Measurements from ENCODE around the gene MT4. TPM values are rescaled to one million over a fixed set of nuclear protein-coding genes. Genes with fewer than 3 reads are reported as not detected.
"Not testable (repeated sequence)": the region's sequence is repeated elsewhere in the genome, so short reads cannot be mapped to it uniquely, and the experiment has no call there.

MT4 gene
- polyA plus RNA-seq, 4 donors, result not detected

DNA sequence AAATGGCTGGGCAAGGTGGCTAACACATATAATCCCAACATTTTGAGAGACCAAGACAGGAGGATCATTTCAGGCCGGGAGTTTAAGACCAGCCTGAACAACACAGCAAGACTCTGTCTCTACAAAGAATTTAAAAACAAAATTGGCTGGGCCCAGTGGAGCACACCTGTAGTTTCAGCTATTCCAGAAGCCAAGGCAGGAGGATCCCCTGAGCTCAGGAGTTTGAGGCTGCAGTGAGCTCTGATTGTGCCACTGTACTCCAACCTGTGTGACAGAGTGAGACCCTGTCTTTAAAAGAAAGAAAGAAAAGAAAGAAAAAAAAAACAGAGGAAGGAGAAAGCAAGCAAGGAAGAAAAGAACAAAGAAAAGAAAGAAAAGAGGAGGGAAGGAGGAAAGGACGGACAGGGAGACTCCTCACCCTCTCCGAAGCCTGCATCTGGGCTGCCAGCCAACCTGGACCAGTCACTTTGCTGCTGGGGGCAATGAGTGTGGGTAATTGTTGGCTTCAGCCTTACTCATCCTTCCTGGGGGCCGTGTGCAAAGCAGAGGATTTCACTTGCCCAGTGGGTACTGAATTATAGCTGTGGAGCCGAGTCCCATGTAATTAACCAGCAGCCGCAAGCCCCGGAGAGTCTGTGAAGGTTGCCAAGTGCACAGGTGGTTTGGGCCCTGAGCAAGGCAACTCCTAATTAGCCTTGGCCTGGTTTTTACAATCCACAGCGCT, 6.7 kb upstream of the MT4 start:
- DNase-seq (ENCODE audit: low read depth in 4 of 4, low spot score in 2 of 4), result no peak

DNA sequence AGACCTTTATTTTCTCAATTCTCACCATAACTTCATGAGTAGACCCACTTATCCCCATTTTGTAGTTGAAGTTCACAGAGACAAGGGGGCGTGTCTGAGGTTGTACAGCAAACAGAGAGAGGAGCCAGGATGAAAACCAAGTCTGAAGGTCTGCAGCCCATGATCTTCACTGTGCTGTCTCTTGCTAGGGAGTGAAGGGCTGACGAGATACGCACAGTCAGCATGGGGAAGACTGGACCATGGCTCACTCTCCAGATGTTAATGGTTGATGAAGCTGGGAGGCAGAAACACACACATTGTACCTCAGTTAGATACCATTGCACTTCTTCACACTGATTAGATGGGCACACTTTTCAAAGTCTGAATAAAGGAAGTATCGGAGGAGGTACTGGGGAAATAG, 5.8 kb upstream of the MT4 start:
- no peak for DNase-seq (ENCODE audit: low read depth in 4 of 4, low spot score in 2 of 4)

DNA sequence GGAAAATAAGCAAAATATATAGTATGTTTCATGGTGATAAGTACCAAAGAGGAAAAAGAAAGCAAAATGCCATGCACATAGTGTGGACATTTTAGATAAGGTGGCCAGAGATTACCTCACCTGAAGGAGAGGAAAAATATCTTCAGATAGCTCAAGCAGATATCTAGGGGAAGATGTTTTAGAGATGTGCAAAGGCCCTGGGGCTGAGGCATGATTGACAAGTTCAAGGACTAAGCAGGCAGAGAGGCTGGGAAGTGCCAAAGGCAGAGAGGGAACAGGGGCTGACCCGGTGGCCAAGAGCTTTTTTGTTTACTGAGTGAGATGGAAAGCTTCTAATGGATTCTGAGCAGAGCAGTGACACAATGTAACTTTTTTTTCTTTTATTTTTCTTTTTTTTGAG, 4.4 kb upstream of the MT4 start:
- no peak for DNase-seq (ENCODE audit: low read depth in 4 of 4, low spot score in 2 of 4)

DNA sequence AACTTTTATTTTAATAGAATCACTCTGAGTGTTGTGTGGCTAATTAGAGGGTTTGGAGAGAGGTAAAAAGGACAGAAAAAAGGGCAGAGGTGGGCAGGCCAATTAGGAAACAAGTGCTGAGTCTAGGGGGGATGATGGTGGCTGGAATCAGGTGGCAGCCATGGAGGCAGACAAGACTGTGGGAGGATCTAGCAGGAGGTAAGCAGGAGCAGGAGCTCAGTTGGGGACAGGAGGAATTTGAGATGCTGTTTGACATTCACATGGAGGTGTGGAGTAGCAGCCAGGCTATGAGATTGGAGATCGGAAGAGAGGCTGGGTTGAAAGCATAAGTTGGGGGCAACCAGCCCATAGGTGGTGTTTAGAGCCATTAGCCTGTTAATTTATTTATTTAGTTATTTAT, 3.7 kb upstream of the MT4 start:
- DNase-seq (ENCODE audit: low read depth in 4 of 4, low spot score in 2 of 4), result no peak

DNA sequence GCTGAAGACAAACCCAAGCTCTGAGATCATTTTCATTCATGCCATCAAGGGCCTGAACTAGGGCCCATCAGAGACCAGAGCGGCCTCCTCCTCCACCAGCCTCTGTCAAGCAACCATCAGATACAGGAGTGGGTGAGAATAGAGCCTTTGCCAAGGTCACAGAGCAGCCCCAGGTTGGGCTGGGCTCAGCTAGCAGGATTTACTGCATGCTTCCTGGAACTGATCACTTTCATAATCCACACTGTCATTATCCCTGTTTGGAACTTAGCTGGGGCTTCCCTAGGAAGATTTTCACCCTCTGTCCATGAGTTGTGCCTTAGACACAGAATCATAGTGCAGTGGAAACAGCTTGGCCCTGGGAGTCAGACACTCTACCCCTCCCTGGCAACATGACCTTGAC, 5.1 kb downstream of the MT4 start:
- DNase-seq (ENCODE audit: low read depth in 4 of 4, low spot score in 2 of 4), result no peak

DNA sequence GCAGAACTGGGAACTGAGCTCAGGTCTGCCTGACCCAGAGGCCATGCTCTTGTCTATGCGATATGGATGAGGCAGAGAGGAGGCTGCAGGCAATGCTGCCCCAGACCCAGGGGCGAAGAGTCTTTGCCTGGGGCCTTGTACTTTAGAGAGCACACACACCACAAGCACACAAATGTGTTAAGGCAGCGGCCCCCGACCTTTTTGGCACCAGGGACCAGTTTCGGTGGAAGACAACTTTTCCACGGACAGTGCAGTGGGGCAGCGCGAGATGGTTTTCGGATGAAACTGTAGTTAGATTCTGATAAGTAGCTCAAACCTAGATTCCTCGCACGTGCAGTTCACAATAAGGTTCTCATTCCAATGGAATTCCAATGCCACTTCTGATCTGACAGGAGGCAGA, 6.7 kb downstream of the MT4 start:
- no peak for DNase-seq (ENCODE audit: low read depth in 4 of 4, low spot score in 2 of 4)

DNA sequence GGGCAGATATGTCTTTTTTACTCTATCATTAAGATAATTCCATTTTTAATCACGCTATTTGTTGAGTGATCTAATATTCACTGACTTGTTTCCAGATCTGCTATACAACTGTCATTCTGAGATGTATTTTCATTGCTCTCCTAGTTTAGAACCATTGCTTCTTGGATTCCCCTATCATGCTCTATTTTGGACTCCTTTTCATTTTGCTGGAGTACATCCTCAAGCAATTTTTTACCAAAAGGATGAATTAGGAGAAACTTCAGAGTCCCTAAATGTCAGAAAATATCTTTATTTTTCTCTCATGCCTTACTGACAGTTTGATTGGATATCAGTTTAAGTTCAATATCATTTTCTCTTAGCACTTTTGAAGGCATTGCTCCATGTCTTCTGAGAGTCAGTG, 9.8 kb downstream of the MT4 start:
- no peak for DNase-seq (ENCODE audit: low read depth in 4 of 4, low spot score in 2 of 4)

DNA sequence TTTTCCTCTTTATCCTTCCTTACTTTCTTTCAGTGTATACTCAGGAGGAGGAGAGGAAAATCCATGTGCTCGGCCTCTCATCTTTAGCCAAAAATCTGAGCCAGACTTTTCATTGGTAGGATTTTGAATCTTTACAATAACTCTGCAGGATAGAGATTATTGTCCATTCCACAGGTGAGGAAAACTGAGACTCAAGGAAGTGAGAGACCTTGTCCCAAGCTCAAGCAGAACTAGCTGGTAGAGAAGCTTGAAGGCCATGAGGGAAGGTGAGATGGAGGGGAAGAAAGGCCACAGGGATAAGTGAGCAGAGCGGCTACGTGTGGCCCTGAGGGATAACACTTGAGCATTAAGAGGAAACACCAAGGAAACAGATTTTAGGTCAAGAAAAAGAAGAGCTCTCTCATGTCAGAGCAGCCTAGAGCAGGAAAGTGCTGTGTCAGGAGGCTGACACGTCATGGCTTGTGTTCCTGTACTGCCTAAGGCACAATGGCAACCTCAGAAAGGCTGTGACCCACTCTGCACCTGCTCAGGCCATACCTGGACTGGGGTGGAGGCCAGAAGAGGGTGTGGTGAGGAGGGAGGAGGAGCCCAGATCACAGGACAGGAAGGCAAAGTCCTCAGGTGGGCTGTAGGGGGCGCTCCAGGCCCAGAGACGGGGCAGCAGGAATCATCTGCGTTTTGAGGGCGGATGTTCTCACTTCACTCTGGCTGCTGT, 11.9 kb downstream of the MT4 start:
- DNase-seq (ENCODE audit: low read depth in 4 of 4, low spot score in 2 of 4), result no peak

DNA sequence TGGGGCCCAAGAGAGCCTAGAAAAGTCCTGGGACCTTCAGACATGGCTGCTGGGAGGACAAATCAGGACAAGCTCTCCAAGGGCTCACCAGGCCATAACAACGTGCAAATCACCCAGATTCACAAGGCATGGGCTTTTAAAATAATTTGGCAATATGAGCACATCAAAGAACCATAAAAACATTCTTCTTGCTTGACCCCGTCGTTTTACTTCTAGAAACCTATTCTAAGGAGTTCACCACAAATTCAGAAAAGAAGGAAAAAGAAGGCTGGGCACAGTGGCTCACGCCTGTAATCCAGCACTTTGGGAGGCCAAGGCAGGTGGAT, 12.4 kb downstream of the MT4 start:
- no peak for DNase-seq (ENCODE audit: low read depth in 4 of 4, low spot score in 2 of 4)

DNA sequence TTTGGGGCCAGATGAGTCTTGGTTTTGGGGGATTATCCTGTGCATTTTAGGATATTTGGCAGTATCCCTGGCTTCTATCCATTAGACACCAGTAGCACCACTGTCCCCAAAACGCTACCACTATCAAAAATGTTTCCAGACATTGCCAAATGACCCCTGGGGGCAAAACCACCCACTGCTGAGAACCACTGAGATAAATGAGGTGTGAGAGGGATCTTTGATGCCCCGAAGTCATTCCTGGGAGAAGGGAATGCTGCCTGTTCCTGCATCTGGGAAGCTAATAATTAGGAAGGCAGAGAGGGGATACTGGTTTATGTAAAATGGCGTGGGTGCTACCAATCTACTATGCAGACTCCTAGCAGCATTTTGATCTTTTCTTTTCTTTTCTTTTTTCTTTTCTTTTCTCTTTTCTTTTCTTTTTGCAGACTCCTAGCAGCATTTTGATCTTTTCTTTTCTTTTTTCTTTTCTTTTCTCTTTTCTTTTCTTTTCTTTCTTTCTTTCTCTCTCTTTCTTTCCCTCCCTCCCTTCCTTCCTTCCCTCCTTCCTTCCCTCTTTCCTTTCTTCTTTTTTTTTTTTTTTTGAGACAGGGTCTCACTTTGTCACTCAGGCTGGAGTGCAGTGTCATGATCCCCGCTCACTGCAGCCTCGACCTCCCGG, 15.6 kb downstream of the MT4 start:
- DNase-seq (ENCODE audit: low read depth in 4 of 4, low spot score in 2 of 4), result no peak

DNA sequence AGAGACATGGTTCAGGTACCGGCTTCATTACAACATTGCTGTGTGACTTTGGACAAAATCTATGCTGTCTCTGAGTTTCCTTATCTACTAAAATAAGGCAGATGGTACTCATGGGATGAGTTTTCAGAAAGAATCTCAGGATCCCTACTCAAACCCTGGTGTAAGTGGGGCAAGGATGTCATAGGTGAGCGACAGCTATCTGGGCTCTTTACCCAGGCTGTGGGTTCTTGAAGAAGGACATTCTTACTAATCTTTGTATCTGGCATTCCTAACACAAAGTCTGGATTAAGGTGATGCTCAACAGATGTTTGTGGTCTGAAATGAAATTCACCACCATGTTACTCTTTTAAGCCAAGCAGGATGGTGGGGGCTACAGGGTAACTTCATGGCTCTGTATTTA, 18.0 kb downstream of the MT4 start:
- DNase-seq (ENCODE audit: low read depth in 4 of 4, low spot score in 2 of 4), result not testable (repeated sequence)

DNA sequence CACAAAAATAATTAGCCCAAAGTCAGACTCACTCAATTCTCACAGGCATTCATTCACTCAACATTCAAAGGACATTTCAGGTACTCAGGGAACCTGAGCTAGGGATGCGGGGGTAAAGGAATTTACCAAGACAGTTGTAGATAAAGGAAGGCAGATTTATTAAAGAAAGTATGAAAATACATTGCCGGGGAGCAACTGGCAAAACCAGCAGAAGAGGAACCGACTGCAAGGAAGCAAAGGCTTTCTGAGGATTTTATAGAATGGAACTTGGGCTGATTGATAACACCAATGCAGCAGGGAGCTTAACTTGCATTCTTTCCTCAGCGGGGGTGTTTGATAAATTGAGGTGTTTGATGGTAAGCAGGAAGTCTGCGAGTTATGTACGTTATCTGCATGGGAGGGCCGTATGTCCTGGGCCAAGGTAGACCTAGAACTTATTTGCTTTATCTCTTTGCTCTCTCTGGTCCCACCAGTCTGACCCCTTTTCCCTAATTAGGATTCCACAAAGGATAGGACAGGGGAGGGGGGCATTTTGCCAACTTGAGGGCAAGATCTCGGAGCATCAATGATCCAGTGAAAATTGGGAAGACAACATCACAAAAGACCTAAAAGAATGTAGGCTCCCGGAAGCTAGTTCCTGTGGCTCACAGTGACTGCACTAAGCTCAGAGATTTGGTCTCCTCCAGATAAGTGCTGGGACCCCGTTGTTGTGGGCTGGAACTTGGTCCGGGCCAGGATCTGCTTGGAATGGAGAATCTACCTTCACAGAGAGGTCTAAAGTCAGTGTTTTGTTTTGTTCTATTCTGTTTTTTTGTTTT, 18.7 kb downstream of the MT4 start:
- no peak for DNase-seq (ENCODE audit: low read depth in 4 of 4, low spot score in 2 of 4)

DNA sequence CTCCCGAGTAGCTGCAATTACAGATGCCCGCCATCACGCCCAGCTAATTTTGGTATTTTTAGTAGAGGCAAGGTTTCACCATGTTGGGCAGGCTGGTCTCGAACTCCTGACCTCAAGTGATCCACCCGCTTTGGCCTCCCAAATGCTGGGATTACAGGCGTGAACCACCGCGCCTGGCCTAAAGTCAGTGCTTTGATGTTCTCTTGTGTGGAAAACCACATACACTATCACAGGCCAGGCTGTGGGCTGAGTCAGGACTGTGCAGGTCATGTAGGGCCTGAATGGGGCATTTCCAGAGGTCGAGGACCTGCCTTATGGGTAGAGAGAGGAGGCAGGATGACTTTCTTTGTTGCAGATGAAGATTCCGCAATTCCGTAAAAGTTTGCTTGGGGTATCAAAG, 19.4 kb downstream of the MT4 start:
- no peak for DNase-seq (ENCODE audit: low read depth in 4 of 4, low spot score in 2 of 4)

DNA sequence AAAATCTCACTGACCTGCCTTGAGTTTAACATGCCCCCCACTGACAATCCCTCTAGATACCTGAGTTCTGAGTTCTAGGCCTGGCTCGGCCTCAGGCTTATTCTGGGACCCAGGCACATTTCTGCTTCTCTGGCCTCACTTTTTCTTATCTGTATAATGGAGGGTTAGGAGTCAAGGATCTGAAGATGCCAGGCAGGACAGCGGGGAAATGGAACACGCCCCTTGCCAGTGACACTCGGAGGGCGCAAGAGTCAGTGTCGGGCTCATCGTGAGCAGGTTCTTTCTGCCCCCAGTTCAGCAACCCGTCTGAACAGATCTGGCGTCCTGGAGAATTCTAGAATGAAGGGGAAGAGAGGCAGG, 23.9 kb downstream of the MT4 start:
- no peak for DNase-seq (ENCODE audit: low read depth in 4 of 4, low spot score in 2 of 4)

DNA sequence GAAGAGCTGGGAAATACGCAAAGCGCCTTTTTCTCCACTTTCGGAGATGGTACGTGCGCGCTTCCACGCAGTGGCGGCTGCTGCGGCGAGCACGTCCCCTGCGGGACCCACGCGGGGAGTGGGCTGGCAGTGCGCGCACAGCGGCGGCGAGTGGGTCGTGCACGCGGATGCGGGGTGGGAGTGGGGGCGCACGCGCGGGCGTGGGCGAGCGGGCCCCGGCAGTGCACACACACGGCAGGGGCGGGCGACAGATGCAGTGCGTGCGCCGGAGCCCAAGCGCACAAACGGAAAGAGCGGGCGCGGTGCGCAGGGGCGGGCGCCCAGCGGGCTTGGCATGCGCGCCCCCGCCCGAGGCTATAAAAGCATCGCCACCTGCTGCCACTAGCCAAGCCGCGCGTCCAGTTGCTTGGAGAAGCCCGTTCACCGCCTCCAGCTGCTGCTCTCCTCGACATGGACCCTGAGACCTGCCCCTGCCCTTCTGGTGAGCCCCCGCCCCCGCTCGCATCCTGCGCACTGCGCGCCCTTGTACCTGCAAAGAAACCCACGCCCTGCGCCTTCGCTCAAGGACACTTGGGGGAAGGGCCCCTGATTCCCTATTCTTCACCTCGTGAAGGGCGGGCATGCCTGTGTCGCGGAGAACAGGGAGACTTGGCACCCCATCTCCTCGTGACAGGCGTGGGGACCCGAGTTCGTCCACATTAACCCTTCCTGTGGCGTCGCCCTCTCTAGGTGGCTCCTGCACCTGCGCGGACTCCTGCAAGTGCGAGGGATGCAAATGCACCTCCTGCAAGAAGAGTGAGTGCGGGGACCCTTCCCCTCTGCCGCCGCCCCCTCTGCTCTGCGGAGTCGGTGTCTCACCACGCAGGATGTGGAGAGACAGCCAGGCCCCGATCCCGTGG, 24.5 kb downstream of the MT4 start, which contains the start of gene MT3:
Gene MT3, plus strand, starts transcription at position 388 of the 899 bp plus-strand sequence. Its CDS starts 63 bp downstream, at position 451.
- DNase-seq (ENCODE audit: low read depth in 4 of 4, low spot score in 2 of 4), result no peak

DNA sequence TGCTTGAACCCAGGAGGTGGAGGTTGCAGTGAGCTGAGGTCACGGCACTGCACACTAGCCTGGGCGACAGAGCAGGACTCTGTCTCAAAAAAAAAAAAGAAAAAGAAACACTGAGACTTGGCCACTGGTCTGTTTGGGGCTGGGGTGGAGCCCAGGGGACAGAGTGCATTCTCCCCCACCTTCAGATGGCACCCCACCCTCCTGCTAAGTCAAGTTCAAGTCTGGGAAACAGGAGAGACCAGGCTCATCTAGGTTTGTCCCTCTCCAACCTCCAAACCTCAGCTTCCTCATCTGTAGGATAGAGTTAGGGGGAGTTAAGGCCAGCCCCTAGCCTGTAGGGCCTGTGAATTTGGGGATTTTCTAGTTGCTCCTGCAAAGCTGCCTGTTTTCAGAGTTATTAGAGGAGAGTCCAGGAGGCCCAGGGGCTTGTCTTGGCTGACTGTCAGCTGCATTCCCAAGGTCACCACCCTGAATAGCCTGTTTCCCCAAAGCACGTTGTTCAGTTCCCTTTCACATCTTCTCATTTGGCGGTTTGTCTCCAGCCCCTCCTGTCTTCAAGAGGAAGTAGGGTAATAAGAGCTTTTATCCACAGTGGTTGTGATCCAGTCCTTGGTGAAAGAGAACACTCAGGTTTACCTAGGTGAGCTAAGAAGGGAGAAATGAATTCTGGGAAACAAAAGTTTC, 26.6 kb downstream of the MT4 start:
- no peak for DNase-seq (ENCODE audit: low read depth in 4 of 4, low spot score in 2 of 4)

DNA sequence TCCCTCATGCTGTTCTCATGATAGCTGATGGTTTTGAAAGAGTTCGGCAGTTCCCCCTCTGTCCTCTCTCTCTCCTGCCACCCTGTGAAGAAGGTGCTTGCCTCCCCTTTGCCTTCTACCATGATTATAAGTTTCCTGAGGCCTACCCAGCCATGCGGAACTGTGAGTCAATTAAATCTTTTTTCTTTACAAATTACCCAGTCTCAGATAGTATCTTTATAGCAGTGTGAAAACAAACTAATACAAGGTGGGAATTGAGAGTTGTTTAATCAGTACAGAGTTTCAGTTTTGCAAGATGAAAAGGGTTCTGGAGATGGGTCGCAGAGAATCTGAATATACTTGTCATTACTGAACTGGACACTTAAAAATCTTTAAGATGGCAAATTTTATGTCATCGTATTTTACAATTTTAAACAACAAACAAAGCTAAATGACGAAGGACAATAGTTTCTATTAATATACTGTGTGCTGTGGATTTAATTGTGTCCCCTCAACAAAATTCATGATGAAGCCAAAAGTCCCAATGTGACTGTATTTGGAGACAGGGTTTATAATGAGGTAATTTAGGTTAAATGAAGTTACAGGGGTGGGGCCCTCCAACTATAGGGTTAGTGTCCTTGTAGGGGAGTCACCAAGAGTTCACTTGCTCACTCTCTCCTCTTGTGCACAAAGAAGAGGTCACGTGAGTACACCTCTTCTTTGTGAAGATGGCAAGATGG, 28.9 kb downstream of the MT4 start:
- no peak for DNase-seq (ENCODE audit: low read depth in 4 of 4, low spot score in 2 of 4)

DNA sequence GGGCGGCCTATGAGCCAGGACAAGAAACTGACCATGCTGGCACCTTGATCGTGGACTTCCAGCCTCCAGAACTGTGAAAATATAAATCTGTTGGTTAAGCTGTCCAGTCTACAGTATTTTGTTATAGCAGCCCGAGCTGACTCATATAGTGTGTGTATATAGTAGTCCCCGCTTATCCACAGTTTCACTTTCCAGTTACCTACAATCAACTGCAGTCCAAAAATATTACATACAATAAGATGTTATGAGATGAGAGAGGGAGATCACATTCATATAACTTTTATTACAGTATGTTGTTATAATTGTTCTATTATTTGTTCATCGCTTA, 29.4 kb downstream of the MT4 start:
- DNase-seq (ENCODE audit: low read depth in 4 of 4, low spot score in 2 of 4), result no peak

DNA sequence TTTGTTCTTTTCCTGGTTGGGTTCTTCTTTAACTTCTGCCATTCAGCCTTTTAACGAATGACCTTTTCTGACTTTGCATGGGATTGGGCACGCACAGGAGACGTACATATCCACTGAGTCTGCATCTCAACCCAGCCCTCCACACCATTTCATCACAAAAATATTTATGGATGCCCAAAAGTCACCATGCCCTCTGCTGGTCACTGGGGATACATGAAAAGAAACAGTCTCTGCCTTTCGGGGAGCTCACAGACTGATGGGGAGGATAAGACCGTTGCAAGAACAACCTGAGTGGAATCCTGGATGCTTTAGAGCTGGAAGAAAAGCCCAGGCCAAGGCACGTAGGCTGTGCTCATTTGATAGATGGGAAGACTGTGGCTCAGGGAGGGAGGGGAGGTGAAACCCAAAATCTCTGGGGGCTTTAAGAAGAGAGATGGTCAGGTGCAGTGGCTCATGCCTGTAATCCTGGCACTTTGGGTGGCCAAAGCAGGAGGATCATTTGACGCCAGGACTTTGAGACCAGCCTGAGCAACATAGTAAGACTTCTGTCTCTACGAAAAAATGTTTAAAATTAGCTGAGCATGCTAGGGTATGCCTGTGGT, 35.6 kb downstream of the MT4 start:
- no peak for DNase-seq (ENCODE audit: low read depth in 4 of 4, low spot score in 2 of 4)
